ENCODE measurements around the gene ACSL3.

DNA sequence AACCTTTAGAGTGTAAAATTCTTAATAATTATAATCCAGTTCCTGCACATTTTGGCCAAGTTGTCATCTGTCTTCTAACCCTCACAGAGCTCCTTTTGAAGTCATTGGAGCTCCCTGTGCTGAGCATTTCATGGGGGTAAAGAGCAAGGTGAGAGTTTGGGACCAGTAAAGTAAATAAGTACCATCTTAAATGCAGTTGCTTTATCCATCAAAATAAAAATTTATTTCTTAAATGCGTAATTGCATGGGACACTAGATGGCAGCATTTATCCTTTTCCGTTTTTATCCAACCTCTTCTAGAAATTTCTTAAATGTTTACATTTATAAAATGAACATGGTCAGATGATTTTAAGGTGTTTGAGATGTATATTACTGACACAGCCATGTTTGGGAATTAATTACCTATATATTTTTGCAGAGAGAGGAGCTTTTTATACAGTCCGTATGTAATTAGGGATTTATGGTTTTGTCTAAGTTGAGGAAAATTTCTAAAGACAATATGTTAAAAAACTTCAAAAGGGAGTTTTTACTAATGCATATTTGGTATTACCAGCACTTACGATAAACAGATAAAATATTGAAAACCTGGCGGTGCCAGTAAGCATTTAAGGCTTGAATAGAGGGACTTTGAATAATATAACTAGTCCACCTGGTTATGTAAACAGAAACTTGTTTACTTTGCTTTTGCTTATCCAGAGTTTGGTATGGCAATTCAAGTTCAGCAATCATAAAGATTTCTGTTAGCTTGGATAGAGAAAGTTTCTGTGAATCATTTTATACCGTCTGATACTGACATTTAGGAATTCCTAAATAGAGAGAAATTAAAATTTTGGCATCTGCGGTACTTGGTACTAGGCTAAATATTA lies 54.5 kb downstream of the ACSL3 start:
- TF ChIP-seq POLR2A (IDR thresholded peaks at IDR 0.05) = no peak
- TF ChIP-seq, protein P1, sequence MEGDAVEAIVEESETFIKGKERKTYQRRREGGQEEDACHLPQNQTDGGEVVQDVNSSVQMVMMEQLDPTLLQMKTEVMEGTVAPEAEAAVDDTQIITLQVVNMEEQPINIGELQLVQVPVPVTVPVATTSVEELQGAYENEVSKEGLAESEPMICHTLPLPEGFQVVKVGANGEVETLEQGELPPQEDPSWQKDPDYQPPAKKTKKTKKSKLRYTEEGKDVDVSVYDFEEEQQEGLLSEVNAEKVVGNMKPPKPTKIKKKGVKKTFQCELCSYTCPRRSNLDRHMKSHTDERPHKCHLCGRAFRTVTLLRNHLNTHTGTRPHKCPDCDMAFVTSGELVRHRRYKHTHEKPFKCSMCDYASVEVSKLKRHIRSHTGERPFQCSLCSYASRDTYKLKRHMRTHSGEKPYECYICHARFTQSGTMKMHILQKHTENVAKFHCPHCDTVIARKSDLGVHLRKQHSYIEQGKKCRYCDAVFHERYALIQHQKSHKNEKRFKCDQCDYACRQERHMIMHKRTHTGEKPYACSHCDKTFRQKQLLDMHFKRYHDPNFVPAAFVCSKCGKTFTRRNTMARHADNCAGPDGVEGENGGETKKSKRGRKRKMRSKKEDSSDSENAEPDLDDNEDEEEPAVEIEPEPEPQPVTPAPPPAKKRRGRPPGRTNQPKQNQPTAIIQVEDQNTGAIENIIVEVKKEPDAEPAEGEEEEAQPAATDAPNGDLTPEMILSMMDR (IDR thresholded peaks at IDR 0.05) = peak in 4 of 6 experiments; percentile 19 to 47 (median 26)

Measured in Peyer's patch (tissue), 4 donors.